ENCODE data around the gene LATS2. TPM values are rescaled to one million over a fixed set of nuclear protein-coding genes. Genes with fewer than 3 reads are reported as not detected.

Gene LATS2
- total RNA-seq, 2 donors from 2014 or later = 1.7 to 8.4 TPM

DNA sequence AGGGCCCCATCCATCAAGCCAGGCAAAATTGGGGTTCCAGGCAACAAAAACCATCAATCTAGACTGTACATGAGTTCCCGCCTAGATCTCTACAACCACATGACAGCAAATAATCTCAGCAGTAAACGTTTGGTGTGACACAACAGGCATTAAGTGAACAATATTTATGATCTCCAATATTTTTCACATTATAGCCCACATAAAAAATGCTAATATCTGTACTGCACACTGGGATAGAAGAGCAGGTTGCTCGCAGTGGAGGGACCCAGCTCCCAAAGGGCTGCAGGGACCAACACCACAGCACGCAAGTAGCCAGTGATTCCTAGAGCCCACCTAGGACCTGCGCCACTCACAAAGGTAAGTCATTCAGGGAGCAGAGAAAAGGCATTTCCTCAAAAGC, 25.9 kb downstream of the LATS2 start:
- H3K36me3 Mint-ChIP-seq = no peaks in the 10 kb centered on the region
- no peaks in the 10 kb centered on the region for H3K9me3 Mint-ChIP-seq
- DNase-seq (ENCODE audit: low spot score in 2 of 2) (no peak), ATAC-seq (no peak)
- H3K27ac Mint-ChIP-seq = no peak overlapping the region

DNA sequence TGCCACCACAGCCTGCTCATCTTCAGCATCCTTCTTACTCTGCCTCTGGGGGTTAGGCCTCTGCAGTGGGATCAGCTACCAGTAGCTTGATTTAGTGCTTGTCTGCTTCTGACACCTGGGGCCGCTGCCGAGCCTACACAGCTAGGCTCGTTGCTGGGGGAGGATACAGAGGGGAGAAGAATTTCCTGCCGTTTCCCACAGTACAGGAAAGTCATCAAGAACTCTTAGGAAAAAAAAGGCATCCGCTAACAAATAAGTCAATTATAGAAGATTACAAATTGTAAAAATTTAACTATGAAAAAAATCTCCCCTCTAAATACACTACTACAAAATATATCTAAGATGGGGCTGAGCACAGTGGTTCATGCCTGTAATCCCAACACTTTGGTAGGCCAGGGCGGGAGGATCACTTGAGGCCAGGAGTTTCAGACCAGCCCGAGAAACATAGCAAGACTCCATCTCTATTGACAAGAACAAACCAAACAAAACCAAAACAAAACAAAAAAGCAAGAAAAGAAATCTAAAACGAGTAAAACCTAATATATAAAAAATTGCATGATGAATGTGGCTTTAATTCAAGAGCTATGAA, 26.7 kb downstream of the LATS2 start:
- H3K9me3 Mint-ChIP-seq = no peaks in the 10 kb centered on the region
- DNase-seq (ENCODE audit: low spot score in 2 of 2) (no peak), ATAC-seq (no peak)
- H3K27ac Mint-ChIP-seq = no peak overlapping the region
- no peaks in the 10 kb centered on the region for H3K36me3 Mint-ChIP-seq

GRCh38 chr13:21033856-21034602, 27.4 kb downstream of the LATS2 start:
- H3K9me3 Mint-ChIP-seq = no peaks in the 10 kb centered on the region
- ATAC-seq (peak in 1 of 2 donors; percentile 11), DNase-seq (ENCODE audit: low spot score in 2 of 2) (no peak)
- H3K36me3 Mint-ChIP-seq = no peaks in the 10 kb centered on the region
- no peak overlapping the region for H3K27ac Mint-ChIP-seq

- Mint-ChIP-seq H3K27ac (no peak overlapping the region), H3K9me3 (no peaks in the 10 kb centered on the region), H3K36me3 (no peaks in the 10 kb centered on the region)
- no peak for DNase-seq (ENCODE audit: low spot score in 2 of 2)
- no peak for ATAC-seq
Measured at GRCh38 chr13:21033212-21033840, 28.1 kb downstream of the LATS2 start.

DNA sequence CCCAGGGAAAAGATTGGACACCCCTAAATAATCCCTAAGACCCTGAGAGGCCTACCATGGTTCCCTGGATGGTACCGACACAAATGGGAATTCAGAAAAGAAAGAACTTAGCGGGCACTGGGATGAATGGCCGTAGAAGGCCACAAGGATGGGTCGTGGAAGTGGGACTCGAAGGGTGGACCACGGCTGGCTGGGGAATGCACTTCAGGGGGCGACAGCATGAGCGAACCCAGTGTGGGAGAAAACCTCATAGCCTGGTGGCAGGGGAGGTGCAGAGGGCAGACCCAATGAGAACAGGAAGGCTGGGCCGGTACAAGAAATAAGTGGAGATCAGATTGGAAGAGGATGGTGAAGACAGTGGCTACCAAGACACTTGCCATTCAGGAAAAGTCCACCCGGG, 28.7 kb downstream of the LATS2 start:
- Mint-ChIP-seq H3K36me3 (no peaks in the 10 kb centered on the region), H3K27ac (no peak overlapping the region), H3K9me3 (no peaks in the 10 kb centered on the region)
- ATAC-seq = no peak
- no peak for DNase-seq (ENCODE audit: low spot score in 2 of 2)

GRCh38 chr13:21031594-21032275, 29.7 kb downstream of the LATS2 start:
- DNase-seq (ENCODE audit: low spot score in 2 of 2) (no peak), ATAC-seq (no peak)
- Mint-ChIP-seq H3K36me3 (no peaks in the 10 kb centered on the region), H3K9me3 (peaks cover 0 to 4% of the 10 kb centered on the region in 2 donors), H3K27ac (no peak overlapping the region)

- Mint-ChIP-seq H3K9me3 (peaks cover 0 to 4% of the 10 kb centered on the region in 2 donors), H3K27ac (no peak overlapping the region), H3K36me3 (no peaks in the 10 kb centered on the region)
- DNase-seq (ENCODE audit: low spot score in 2 of 2) = no peak
- no peak for ATAC-seq
Measured at GRCh38 chr13:21025539-21025938, 35.8 kb downstream of the LATS2 start.

- Mint-ChIP-seq H3K27ac (no peak overlapping the region), H3K36me3 (no peaks in the 10 kb centered on the region), H3K9me3 (peaks cover 0 to 2% of the 10 kb centered on the region in 2 donors)
- no peak for ATAC-seq
- DNase-seq (ENCODE audit: low spot score in 2 of 2) = no peak
Measured at GRCh38 chr13:21022056-21022979, 39.1 kb downstream of the LATS2 start.

- no peak for ATAC-seq
- Mint-ChIP-seq H3K27ac (no peak overlapping the region), H3K36me3 (peaks cover 0 to 6% of the 10 kb centered on the region in 2 donors), H3K9me3 (no peaks in the 10 kb centered on the region)
- no peak for DNase-seq (ENCODE audit: low spot score in 2 of 2)
Measured at GRCh38 chr13:21020581-21020980, 40.8 kb downstream of the LATS2 start.

GRCh38 chr13:21020176-21020575, 41.2 kb downstream of the LATS2 start:
- DNase-seq (ENCODE audit: low spot score in 2 of 2) (no peak), ATAC-seq (no peak)
- Mint-ChIP-seq H3K9me3 (no peaks in the 10 kb centered on the region), H3K36me3 (peaks cover 0 to 6% of the 10 kb centered on the region in 2 donors), H3K27ac (no peak overlapping the region)

GRCh38 chr13:21018220-21018619, 43.2 kb downstream of the LATS2 start:
- Mint-ChIP-seq H3K36me3 (peaks cover 0 to 6% of the 10 kb centered on the region in 2 donors), H3K27ac (no peak overlapping the region), H3K9me3 (no peaks in the 10 kb centered on the region)
- no peak for DNase-seq (ENCODE audit: low spot score in 2 of 2)
- ATAC-seq = no peak

DNA sequence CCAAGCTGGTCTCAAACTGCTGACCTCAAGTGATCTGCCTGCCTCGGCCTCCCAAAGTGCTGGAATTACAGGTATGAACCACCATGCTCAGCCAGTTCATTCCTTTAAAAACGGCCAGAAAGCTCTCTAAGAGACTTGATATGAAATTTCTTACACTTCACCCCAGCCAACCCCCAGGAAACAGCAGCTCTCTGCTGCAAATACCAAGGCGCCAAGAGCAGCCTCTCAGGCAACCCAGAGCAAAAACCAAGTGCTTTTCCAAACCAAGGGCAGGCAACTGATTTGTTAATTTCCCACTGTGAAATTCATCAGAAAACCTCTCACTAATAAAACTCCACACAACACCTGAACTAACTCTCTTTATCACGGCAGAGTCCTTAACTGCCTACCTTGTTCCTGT, 44.9 kb downstream of the LATS2 start:
- ATAC-seq (no peak), DNase-seq (ENCODE audit: low spot score in 2 of 2) (no peak)
- H3K9me3 Mint-ChIP-seq = no peaks in the 10 kb centered on the region
- peak overlapping the region; percentile 62 to 67 for H3K27ac Mint-ChIP-seq
- H3K36me3 Mint-ChIP-seq = peaks cover 0 to 6% of the 10 kb centered on the region in 2 donors

DNA sequence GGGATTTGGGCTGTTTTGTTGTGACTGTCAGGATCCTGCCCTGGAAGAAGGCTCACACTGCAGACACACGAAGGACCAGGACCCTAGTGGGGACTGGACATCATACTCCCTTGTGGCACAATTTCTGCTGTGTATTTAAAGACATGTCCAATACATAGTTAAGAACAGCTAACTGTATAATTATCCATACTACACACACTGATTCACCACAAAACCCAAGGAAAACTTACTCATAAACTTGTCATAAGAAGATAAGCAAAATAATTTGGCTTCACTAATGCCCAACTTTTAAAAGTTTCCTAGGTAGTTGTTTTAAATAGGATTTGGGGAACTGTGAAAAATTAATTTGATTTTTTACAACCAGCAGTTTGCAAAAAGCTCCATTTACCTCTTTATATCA, 46.1 kb downstream of the LATS2 start:
- Mint-ChIP-seq H3K27ac (no peak overlapping the region), H3K9me3 (peaks cover 0 to 6% of the 10 kb centered on the region in 2 donors), H3K36me3 (peaks cover 0 to 17% of the 10 kb centered on the region in 2 donors)
- no peak for ATAC-seq
- DNase-seq (ENCODE audit: low spot score in 2 of 2) = no peak

GRCh38 chr13:21014502-21015170, 46.8 kb downstream of the LATS2 start:
- DNase-seq (ENCODE audit: low spot score in 2 of 2) (no peak), ATAC-seq (no peak)
- peaks cover 0 to 6% of the 10 kb centered on the region in 2 donors for H3K9me3 Mint-ChIP-seq
- peaks cover 0 to 17% of the 10 kb centered on the region in 2 donors for H3K36me3 Mint-ChIP-seq
- peak overlapping the region in 1 of 2 donors; percentile 53 for H3K27ac Mint-ChIP-seq

- Mint-ChIP-seq H3K36me3 (peaks cover 0 to 17% of the 10 kb centered on the region in 2 donors), H3K27ac (peak overlapping the region in 1 of 2 donors; percentile 56), H3K9me3 (peaks cover 0 to 6% of the 10 kb centered on the region in 2 donors)
- DNase-seq (ENCODE audit: low spot score in 2 of 2) (no peak), ATAC-seq (no peak)
Measured at GRCh38 chr13:21014139-21014501, 47.3 kb downstream of the LATS2 start.

GRCh38 chr13:21013682-21014038, 47.7 kb downstream of the LATS2 start:
- Mint-ChIP-seq H3K27ac (peak overlapping the region in 1 of 2 donors; percentile 56), H3K36me3 (peaks cover 0 to 17% of the 10 kb centered on the region in 2 donors), H3K9me3 (peaks cover 0 to 6% of the 10 kb centered on the region in 2 donors)
- DNase-seq (ENCODE audit: low spot score in 2 of 2) (no peak), ATAC-seq (no peak)
